ENCODE data around the gene RASSF3. TPM values are rescaled to one million over a fixed set of nuclear protein-coding genes. Genes with fewer than 3 reads are reported as not detected.
"Not testable (repeated sequence)": the region's sequence is repeated elsewhere in the genome, so short reads cannot be mapped to it uniquely, and the experiment has no call there.

RASSF3 gene
- total RNA-seq, 2 experiments from 2014 or later = 81.3 to 83.7 TPM

DNA sequence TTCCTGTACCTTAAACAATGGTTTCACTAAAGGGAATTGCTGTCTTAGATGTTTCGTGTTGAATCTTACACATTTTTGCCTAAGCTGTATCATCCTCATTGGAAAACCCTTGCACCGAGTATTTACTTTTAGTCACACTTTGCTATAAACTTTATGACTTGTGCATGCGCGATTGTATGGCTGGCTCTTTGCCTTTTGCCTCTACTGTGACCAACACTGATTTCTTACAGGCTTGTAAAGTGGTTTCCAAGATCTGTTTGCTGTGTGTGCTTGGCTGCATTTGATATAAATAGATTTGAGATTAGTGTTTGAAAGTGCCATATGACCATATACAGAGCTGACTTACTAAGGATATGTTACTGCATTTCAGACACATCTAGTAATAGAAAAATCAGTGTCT lies 40.5 kb downstream of the RASSF3 start:
- Mint-ChIP-seq H3K4me1 (peaks cover 39% of the 10 kb centered on the region), H3K36me3 (ENCODE audit: low read depth) (peaks cover 25% of the 10 kb centered on the region), H3K27me3 (no peaks in the 10 kb centered on the region), H3K27ac (no peak overlapping the region), H3K4me3 (no peak overlapping the region), H3K9me3 (no peaks in the 10 kb centered on the region)
- ChIA-PET POLR2A (interaction anchor here (1.4 kb wide), 1 partner anchor 10 kb away, joined by 5 read pairs; no protein-coding TSS in a partner anchor), CTCF (interaction anchor here (1.5 kb wide), 1 partner anchor 10 kb away, joined by 4 read pairs; no protein-coding TSS in a partner anchor)
- DNase-seq = no peak

DNA sequence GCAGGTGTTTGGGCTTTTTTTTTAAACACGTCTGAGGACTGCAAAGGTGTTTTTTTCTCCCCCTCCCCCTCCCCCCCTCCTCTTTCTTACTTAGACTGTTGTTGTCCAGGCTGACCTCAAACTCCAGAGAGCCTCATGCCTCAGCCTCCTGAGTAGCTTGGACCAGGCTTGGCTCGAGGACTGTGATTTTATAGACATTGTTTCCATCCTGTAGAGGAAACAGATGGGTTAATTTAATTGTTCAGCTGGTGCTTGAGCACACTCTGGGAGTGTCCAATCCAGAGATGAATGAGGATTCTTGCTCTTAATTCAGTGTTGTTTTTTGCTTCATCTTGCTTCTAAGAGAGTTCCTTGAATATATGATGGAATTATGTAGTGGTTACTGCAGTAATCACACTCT lies 42.1 kb downstream of the RASSF3 start:
- DNase-seq = no peak
- no peaks in the 10 kb centered on the region for H3K9me3 Mint-ChIP-seq
- POLR2A ChIA-PET = no interaction called here

DNA sequence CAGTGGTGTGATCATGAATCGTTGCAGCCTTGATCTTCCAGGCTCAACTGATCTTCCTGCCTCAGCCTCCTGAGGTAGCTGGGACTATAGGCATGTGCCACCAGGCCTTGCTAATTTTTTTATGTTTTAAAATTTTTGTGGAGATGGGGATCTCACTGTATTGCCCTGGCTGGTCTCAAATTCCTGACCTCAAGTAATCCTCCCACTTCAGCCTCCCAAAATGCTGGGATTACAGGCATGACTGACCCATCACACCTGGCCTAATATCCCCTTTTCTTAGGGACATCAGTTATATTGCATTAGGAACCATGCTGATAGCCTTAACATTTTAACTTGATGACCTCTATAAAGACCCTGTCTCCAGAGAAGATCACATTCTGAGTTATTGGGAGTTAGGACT lies 42.8 kb downstream of the RASSF3 start:
- CTCF ChIA-PET = interaction anchor here (0.6 kb wide), 1 partner anchor 31 kb away, joined by 4 read pairs; no protein-coding TSS in a partner anchor
- Mint-ChIP-seq H3K27me3 (no peaks in the 10 kb centered on the region), H3K9me3 (no peaks in the 10 kb centered on the region), H3K4me1 (peaks cover 49% of the 10 kb centered on the region), H3K36me3 (ENCODE audit: low read depth) (peaks cover 39% of the 10 kb centered on the region), H3K4me3 (no peak overlapping the region), H3K27ac (no peak overlapping the region)
- no peak for DNase-seq
- POLR2A ChIA-PET = no interaction called here

More for the DNA sequence above, 42.1 kb downstream of the RASSF3 start:
- CTCF ChIA-PET = interaction anchor here (0.6 kb wide), 1 partner anchor 32 kb away, joined by 4 read pairs; no protein-coding TSS in a partner anchor
- Mint-ChIP-seq H3K4me1 (peaks cover 45% of the 10 kb centered on the region), H3K27me3 (no peaks in the 10 kb centered on the region), H3K27ac (no peak overlapping the region), H3K4me3 (no peak overlapping the region), H3K36me3 (ENCODE audit: low read depth) (peaks cover 37% of the 10 kb centered on the region)

DNA sequence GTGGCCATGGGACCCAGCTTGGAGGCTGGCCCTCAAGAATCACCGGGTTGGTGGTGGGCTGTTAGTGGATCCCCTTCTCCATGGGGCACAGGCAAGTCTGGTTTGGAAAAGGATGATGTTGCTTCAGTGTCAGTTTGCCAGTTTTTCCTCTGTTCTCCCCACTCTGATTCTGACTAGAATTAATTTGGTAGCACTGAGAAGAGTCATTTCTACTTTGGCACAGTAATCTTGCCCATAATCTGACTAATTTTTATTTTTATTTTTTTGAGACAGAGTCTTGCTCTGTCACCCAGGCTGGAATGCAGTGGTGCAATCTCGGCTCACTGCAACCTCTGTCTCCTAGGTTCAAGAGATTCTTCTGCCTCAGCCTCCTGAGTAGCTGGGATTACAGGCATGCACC lies 43.6 kb downstream of the RASSF3 start:
- CTCF ChIA-PET = not testable (repeated sequence)

DNA sequence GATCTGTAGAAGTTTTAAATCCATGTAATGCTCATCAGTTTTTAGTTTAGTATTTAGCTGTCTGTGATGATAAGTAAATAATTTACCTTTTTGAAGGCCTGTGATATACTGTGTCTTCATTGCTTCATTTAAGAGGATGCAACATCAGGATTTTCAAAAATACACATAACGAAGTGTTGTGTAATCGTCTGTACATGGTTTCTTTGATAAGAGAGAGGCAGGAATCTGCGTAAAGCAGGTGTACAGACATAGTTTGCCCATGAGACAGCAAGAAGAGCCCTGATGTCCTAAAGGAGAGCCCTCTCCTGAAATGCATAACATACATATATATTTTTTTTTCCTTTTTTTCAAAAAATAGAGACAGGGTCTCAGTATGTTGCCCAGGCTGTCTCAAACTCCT lies 44.8 kb downstream of the RASSF3 start:
- H3K27me3 Mint-ChIP-seq = no peaks in the 10 kb centered on the region
- peaks cover 42% of the 10 kb centered on the region for H3K36me3 Mint-ChIP-seq (ENCODE audit: low read depth)
- no peak overlapping the region for H3K27ac Mint-ChIP-seq
- POLR2A ChIA-PET = no interaction called here
- CTCF ChIA-PET = no interaction called here
- DNase-seq = no peak
- H3K4me3 Mint-ChIP-seq = no peak overlapping the region
- H3K9me3 Mint-ChIP-seq = no peaks in the 10 kb centered on the region
- peaks cover 61% of the 10 kb centered on the region for H3K4me1 Mint-ChIP-seq

More for the DNA sequence above, 43.6 kb downstream of the RASSF3 start:
- H3K4me3 Mint-ChIP-seq, H3K27ac Mint-ChIP-seq, H3K9me3 Mint-ChIP-seq, DNase-seq, H3K27me3 Mint-ChIP-seq: not testable (repeated sequence)
- Mint-ChIP-seq H3K36me3 (ENCODE audit: low read depth) (peaks cover 43% of the 10 kb centered on the region), H3K4me1 (peaks cover 55% of the 10 kb centered on the region)
- POLR2A ChIA-PET = interaction anchor here (0.6 kb wide), 1 partner anchor 25 kb away, joined by 3 read pairs; no protein-coding TSS in a partner anchor

DNA sequence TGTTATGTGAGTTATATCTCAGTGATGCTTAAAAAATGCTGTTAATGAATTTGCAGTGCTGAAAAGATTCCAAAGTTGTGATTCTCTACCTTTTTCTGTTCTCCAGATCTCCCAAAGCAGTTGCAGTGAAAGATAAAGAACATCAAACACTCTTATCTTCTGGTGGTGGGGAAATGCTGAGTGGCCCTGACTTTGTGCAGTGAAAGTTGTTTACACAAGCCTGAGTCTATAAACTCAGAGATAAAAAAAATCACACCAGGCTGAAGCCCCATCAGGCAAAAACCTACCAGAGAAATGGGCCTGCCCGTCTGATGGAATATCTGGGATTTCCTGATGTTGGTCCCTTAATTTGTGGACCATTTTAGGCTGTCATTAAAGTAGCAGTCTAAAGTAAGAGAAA lies 46.1 kb downstream of the RASSF3 start:
- Mint-ChIP-seq H3K27me3 (no peaks in the 10 kb centered on the region), H3K4me3 (no peak overlapping the region), H3K9me3 (no peaks in the 10 kb centered on the region), H3K36me3 (ENCODE audit: low read depth) (peaks cover 39% of the 10 kb centered on the region), H3K4me1 (peaks cover 66% of the 10 kb centered on the region), H3K27ac (peak overlapping the region; percentile 66)
- CTCF ChIA-PET = no interaction called here
- POLR2A ChIA-PET = no interaction called here
- no peak for DNase-seq

DNA sequence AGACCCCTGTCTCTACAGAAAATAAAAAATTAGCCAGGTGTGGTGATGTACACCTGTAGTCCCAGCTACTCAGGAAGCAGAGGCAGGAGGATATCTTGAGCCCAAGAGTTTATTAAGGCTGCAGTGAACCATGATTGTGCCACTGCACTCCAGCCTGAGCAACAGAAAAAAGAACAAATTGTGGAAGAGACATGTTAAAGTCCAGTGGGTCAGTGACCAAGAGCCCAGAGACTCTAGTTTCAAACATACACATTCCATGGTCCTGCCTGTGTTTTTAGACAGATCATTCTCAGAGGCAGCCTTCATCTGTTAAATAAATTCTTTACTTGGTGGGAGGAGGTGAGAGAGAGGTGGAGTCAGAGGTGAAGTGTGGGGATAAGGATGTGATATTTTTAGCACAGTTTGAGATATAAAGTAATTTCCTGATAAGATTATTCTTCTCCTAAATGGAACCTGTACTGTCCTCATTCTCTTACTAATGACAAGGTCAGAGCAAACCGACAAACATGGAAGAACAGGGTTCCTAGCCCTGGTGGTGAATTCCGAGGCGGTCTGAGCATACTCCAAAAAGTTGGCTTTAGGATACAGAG lies 48.7 kb downstream of the RASSF3 start:
- DNase-seq = no peak
- Mint-ChIP-seq H3K36me3 (ENCODE audit: low read depth) (peaks cover 39% of the 10 kb centered on the region), H3K4me3 (no peak overlapping the region), H3K4me1 (peaks cover 67% of the 10 kb centered on the region), H3K27me3 (no peaks in the 10 kb centered on the region), H3K27ac (peak overlapping the region; percentile 66), H3K9me3 (no peaks in the 10 kb centered on the region)
- ChIA-PET POLR2A (interaction anchor here (1.3 to 1.8 kb wide), 2 partner anchors 11 to 48 kb away, joined by 3 to 8 read pairs; partner anchors contain the start of gene RASSF3), CTCF (no interaction called here)

DNA sequence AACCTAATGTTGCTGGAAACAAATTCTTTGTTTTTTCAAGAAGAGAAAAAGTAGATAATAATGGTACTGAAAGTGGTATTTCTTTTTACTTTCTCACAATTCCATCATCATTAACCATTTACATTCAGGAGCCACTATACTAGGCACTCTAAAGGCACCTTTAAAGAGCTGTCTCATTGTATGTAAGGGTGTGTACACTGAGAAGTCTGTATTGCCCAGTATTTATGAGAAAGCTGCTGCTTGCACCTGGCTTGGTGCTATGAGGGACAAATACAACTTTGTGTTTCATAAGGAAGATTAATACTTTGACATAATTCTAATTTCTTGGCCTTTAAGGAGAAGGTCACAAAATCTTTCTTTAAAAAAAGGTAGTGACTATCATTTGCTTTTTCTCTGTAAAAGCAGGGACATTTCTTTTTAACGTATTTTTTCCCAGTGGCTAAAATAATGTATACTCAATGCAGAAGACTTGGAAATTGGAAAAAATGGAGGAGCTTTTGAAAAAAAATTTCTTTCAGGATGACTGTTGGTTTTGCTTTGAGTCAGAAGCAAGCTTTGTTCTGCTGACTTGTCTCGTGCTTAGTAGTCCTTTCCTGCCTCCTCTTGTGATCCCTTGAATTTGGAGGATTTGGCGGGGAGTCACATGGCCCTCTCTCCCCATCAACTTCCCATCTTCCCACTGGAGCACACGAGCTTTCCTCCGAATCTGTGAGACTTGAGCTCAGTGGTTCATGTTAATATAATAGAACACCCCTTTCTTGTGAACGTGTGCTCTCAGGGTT lies 50.1 kb downstream of the RASSF3 start:
- Mint-ChIP-seq H3K4me1 (peaks cover 72% of the 10 kb centered on the region), H3K4me3 (no peak overlapping the region), H3K9me3 (no peaks in the 10 kb centered on the region), H3K27ac (peak overlapping the region; percentile 61), H3K27me3 (no peaks in the 10 kb centered on the region), H3K36me3 (ENCODE audit: low read depth) (peaks cover 39% of the 10 kb centered on the region)
- CTCF ChIA-PET = interaction anchor here (0.7 to 2.5 kb wide), 6 partner anchors 8 to 111 kb away, joined by 3 to 10 read pairs (median 4); no protein-coding TSS in a partner anchor
- POLR2A ChIA-PET = interaction anchor here (0.7 to 2.2 kb wide), 11 partner anchors 9 to 53 kb away, joined by 3 to 27 read pairs (median 5); partner anchors contain the start of gene RASSF3
- no peak for DNase-seq

DNA sequence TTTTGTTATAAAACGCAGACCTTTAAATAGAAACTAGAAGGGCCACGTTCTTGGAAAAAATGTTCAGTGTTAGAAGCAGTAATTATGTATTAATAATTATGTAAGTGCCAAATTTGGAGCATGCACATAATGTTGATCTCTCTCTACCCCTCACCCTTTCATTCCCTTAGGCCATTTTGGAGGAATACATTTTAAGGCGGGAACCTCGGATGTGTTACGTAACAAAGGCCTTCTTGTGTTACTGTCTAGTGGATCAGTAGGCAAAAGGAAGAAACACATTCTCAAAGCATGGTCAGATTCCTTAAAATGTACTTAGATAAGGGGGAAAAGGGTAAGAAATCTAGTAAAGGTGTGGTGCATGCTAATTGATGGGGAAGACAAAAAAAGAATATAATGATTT lies 52.7 kb downstream of the RASSF3 start:
- H3K36me3 Mint-ChIP-seq (ENCODE audit: low read depth) = peaks cover 28% of the 10 kb centered on the region
- POLR2A ChIA-PET = interaction anchor here (0.6 to 1.0 kb wide), 2 partner anchors 15 to 50 kb away, joined by 3 read pairs; no protein-coding TSS in a partner anchor
- no peak overlapping the region for H3K4me3 Mint-ChIP-seq
- CTCF ChIA-PET = interaction anchor here (1.7 kb wide), 1 partner anchor 35 kb away, joined by 6 read pairs; no protein-coding TSS in a partner anchor
- H3K27ac Mint-ChIP-seq = no peak overlapping the region
- no peak for DNase-seq
- H3K27me3 Mint-ChIP-seq = no peaks in the 10 kb centered on the region
- H3K4me1 Mint-ChIP-seq = peaks cover 80% of the 10 kb centered on the region
- no peaks in the 10 kb centered on the region for H3K9me3 Mint-ChIP-seq

DNA sequence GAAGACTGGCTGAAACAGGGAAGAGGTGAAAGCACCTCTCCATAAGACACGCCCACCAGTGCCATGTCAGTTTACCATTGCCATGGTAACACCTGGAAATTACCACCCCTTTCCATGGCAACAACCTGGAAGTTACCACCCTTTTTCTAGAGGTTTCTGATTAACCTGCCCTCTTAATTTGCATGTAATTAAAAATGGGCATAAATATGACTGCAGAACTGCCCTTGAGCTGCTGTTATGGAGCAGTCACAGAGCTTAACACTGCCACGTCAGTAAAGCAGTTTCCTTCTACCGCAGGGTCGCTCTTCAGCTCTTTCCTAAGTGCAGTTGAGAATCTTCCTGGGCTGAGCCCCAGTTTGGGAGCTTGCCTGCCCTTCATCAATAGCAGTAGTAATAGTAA lies 55.2 kb downstream of the RASSF3 start:
- Mint-ChIP-seq H3K4me3 (peak overlapping the region; percentile 41), H3K27me3 (no peaks in the 10 kb centered on the region), H3K4me1 (peaks cover 78% of the 10 kb centered on the region), H3K36me3 (ENCODE audit: low read depth) (peaks cover 18% of the 10 kb centered on the region), H3K27ac (peak overlapping the region; percentile 98), H3K9me3 (no peaks in the 10 kb centered on the region)
- POLR2A ChIA-PET = interaction anchor here (1.0 to 10.0 kb wide), 8 partner anchors 9 to 54 kb away, joined by 3 to 301 read pairs (median 4); partner anchors contain the start of gene RASSF3
- peak; percentile 61 for DNase-seq
- CTCF ChIA-PET = interaction anchor here (0.6 to 1.4 kb wide), 5 partner anchors 13 to 54 kb away, joined by 3 to 8 read pairs (median 4); no protein-coding TSS in a partner anchor

DNA sequence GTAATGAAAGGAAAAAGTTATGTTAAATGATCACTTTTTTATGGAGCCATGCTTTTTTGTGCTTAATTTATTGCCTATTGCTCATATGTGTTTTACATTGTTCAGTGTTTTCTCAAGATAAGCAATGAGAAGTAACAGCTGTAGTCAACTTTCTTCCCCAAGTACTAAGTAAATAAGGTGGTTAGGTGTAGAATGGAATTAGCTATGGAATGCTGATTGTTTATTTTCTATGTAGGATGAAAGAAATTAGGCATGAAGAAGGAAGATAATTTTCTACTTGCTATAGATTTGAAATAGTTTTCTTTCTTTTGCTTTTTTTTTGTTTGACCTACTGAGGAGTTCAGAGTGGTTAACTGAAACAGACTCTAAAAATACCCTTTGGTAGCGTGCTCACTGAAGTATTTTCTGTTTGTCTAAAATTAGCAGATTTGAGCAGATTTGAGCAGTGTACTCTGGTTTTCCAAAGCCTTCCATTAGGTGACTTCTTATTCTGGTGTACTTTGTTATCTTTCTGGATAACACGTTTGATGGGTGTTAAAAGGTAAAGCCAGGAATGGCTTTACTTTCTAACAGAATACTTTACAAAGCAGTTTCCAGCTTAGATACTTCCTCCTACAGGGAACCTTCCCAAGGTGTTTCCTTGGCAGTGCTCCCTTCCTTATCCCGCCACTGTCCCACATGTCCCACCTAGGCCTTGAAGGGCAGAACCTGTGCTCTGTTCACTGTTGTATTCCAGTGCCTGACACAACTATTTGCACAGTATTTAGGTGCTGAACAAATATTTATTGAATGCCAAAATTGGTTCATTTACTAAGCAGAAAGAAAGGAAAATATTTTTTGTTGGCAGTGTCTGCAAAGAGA lies 56.0 kb downstream of the RASSF3 start:
- CTCF ChIA-PET = interaction anchor here (0.5 to 1.4 kb wide), 5 partner anchors 12 to 546 kb away, joined by 3 to 8 read pairs (median 4); no protein-coding TSS in a partner anchor
- H3K27me3 Mint-ChIP-seq = no peaks in the 10 kb centered on the region
- peaks cover 78% of the 10 kb centered on the region for H3K4me1 Mint-ChIP-seq
- peak overlapping the region; percentile 41 for H3K4me3 Mint-ChIP-seq
- peaks cover 15% of the 10 kb centered on the region for H3K36me3 Mint-ChIP-seq (ENCODE audit: low read depth)
- POLR2A ChIA-PET = interaction anchor here (1.0 to 10.0 kb wide), 7 partner anchors 8 to 55 kb away, joined by 3 to 301 read pairs (median 5); partner anchors contain the start of gene RASSF3
- H3K27ac Mint-ChIP-seq = peak overlapping the region; percentile 98
- DNase-seq = no peak
- H3K9me3 Mint-ChIP-seq = no peaks in the 10 kb centered on the region

DNA sequence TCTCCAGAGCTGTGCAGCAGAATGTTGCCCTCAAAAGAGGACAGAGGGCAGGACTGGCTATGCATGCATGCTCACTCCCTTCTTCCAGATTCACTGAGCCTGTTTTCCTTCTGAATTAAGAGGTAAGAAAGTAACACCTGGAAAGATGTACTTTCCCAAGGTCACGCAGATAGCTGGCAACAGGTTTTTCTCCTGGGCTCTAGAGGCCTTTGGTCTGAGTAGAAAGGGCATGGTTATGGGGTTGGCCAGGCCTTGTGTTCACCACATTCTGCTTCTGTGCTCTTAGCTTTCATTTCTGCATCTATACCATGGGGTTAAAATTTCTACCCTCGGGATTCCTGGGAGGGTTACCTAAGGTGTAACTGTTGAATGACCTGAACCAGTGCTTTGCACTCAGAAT lies 57.5 kb downstream of the RASSF3 start:
- DNase-seq = no peak
- ChIA-PET POLR2A (interaction anchor here (0.9 to 10.0 kb wide), 9 partner anchors 7 to 58 kb away, joined by 3 to 301 read pairs (median 12); partner anchors contain the start of gene RASSF3), CTCF (interaction anchor here (1.3 to 4.0 kb wide), 8 partner anchors 10 to 118 kb away, joined by 3 to 92 read pairs (median 10); no protein-coding TSS in a partner anchor)
- Mint-ChIP-seq H3K4me3 (peak overlapping the region; percentile 82), H3K36me3 (ENCODE audit: low read depth) (peaks cover 20% of the 10 kb centered on the region), H3K27me3 (no peaks in the 10 kb centered on the region), H3K9me3 (no peaks in the 10 kb centered on the region), H3K27ac (peak overlapping the region; percentile 98), H3K4me1 (peaks cover 80% of the 10 kb centered on the region)

All from activated CD4-positive, alpha-beta memory T cell treated with anti-CD3 and anti-CD28 coated beads, Interleukin-2, amount 10 ng/mL, durations not matched to agents 7 days and 5 days (primary cell).